Measurements from ENCODE around the gene NID1. TPM values are rescaled to one million over a fixed set of nuclear protein-coding genes. Genes with fewer than 3 reads are reported as not detected.

Gene NID1
- total RNA-seq, 3 donors from 2014 or later = 60.3 to 288 (median 154) TPM

- intact Hi-C loops (cut with DNase I; ENCODE audit: low total_unique reads) = no loop called here
- Histone ChIP-seq H3K4me3 (no peak overlapping the region), H3K4me1 (no peaks in the 10 kb centered on the region), H3K36me3 (no peaks in the 10 kb centered on the region), H3K9me3 (peaks cover 0 to 3% of the 10 kb centered on the region in 2 donors), H3K27me3 (no peaks in the 10 kb centered on the region), H3K27ac (no peak overlapping the region)
- TF ChIP-seq POLR2A (IDR thresholded peaks at IDR 0.05) (no peak), POLR2AphosphoS5 (IDR thresholded peaks at IDR 0.05) (no peak), CTCF (IDR thresholded peaks at IDR 0.05) (no peak)
- no peak for DNase-seq (ENCODE audit: low spot score in 2 of 2)
Observed at GRCh38 chr1:236091933-236092318, 27.0 kb upstream of the NID1 start.

- intact Hi-C loops (cut with DNase I; ENCODE audit: low total_unique reads) = no loop called here
- no peaks in the 10 kb centered on the region for H3K27me3 ChIP-seq
- H3K36me3 ChIP-seq = no peaks in the 10 kb centered on the region
- H3K4me1 ChIP-seq = no peaks in the 10 kb centered on the region
- H3K9me3 ChIP-seq = no peaks in the 10 kb centered on the region
- H3K27ac ChIP-seq = no peak overlapping the region
- DNase-seq (ENCODE audit: low spot score in 2 of 2) = no peak
- TF ChIP-seq CTCF (IDR thresholded peaks at IDR 0.05) = no peak
- TF ChIP-seq POLR2AphosphoS5 (IDR thresholded peaks at IDR 0.05) = no peak
- H3K4me3 ChIP-seq = no peak overlapping the region
Observed at GRCh38 chr1:236090741-236091147, 25.9 kb upstream of the NID1 start.

- H3K9me3 ChIP-seq = no peaks in the 10 kb centered on the region
- H3K27me3 ChIP-seq = no peaks in the 10 kb centered on the region
- H3K27ac ChIP-seq = no peak overlapping the region
- intact Hi-C loops (cut with DNase I; ENCODE audit: low total_unique reads) = no loop called here
- no peaks in the 10 kb centered on the region for H3K36me3 ChIP-seq
- DNase-seq (ENCODE audit: low spot score in 2 of 2) = no peak
- H3K4me1 ChIP-seq = no peaks in the 10 kb centered on the region
- H3K4me3 ChIP-seq = no peak overlapping the region
- TF ChIP-seq POLR2A (IDR thresholded peaks at IDR 0.05) (no peak), POLR2AphosphoS5 (IDR thresholded peaks at IDR 0.05) (no peak), CTCF (IDR thresholded peaks at IDR 0.05) (no peak)
Observed at GRCh38 chr1:236089046-236089773, 24.3 kb upstream of the NID1 start.

GRCh38 chr1:236086537-236086936, 21.6 kb upstream of the NID1 start:
- TF ChIP-seq POLR2A (IDR thresholded peaks at IDR 0.05) = no peak
- TF ChIP-seq POLR2AphosphoS5 (IDR thresholded peaks at IDR 0.05) = no peak
- TF ChIP-seq CTCF (IDR thresholded peaks at IDR 0.05) = no peak
- DNase-seq (ENCODE audit: low spot score in 2 of 2) = no peak

GRCh38 chr1:236085545-236086159, 20.8 kb upstream of the NID1 start:
- DNase-seq (ENCODE audit: low spot score in 2 of 2) = no peak
- TF ChIP-seq CTCF (IDR thresholded peaks at IDR 0.05) (no peak), POLR2A (IDR thresholded peaks at IDR 0.05) (no peak), POLR2AphosphoS5 (IDR thresholded peaks at IDR 0.05) (no peak)
- intact Hi-C loops (cut with DNase I; ENCODE audit: low total_unique reads) = no loop called here

More at GRCh38 chr1:236086537-236086936, 21.6 kb upstream of the NID1 start:
- H3K4me1 ChIP-seq = no peaks in the 10 kb centered on the region
- H3K9me3 ChIP-seq = no peaks in the 10 kb centered on the region
- H3K36me3 ChIP-seq = no peaks in the 10 kb centered on the region
- H3K27me3 ChIP-seq = no peaks in the 10 kb centered on the region
- H3K27ac ChIP-seq = no peak overlapping the region
- intact Hi-C loops (cut with DNase I; ENCODE audit: low total_unique reads) = no loop called here
- H3K4me3 ChIP-seq = no peak overlapping the region

More at GRCh38 chr1:236085545-236086159, 20.8 kb upstream of the NID1 start:
- no peaks in the 10 kb centered on the region for H3K4me1 ChIP-seq
- no peak overlapping the region for H3K4me3 ChIP-seq
- H3K9me3 ChIP-seq = no peaks in the 10 kb centered on the region
- H3K27ac ChIP-seq = no peak overlapping the region
- no peaks in the 10 kb centered on the region for H3K27me3 ChIP-seq
- H3K36me3 ChIP-seq = no peaks in the 10 kb centered on the region
